PFSK-1 (cell line): ENCODE results near the gene RIT1.

ENCODE experiments used
- FOXP2 ChIP-seq: optimal IDR thresholded peaks from 2 replicates; pipeline ENCODE3; 2011; ENCODE audit warnings: borderline replicate concordance, control low read depth, inconsistent platforms; ENCODE audit not compliant: insufficient read depth; ENCODE audit errors: extremely low read length, extremely low read depth
- POLR2AphosphoS5 ChIP-seq: IDR thresholded peaks from 2 replicates; pipeline ENCODE4 v1.6.1; 2012; ENCODE audit warnings: low read depth, mild to moderate bottlenecking, control low read depth, low read length, moderate library complexity
- SIN3A ChIP-seq: IDR thresholded peaks from 2 replicates; pipeline ENCODE4 v1.6.1; 2012; ENCODE audit warnings: mild to moderate bottlenecking, low read length, moderate library complexity, borderline replicate concordance; ENCODE audit not compliant: insufficient read depth
- TAF1 ChIP-seq: IDR thresholded peaks from 2 replicates; pipeline ENCODE4 v1.6.1; 2012; ENCODE audit warnings: low read length, control low read depth, borderline replicate concordance; ENCODE audit not compliant: insufficient read depth
- TF ChIP-seq, protein P1 (sequence below), 2 experiments: IDR thresholded peaks; 2 replicates each; pipeline versions ENCODE4 v1.6.1 to v1.8.0; 2011 to 2012; ENCODE audit warnings: low read depth in 2 of 2, low read length in 2 of 2, control low read depth in 1 of 2, inconsistent platforms in 1 of 2, mild to moderate bottlenecking in 1 of 2, moderate library complexity in 1 of 2; ENCODE audit not compliant: insufficient read depth in 1 of 2

Gene RIT1

GRCh38 chr1:155860970-155861510 is 50.1 kb downstream of the RIT1 start:
- TF ChIP-seq FOXP2 (no peak), POLR2AphosphoS5 (no peak), TAF1 (no peak), SIN3A (no peak)
- TF ChIP-seq, protein P1, sequence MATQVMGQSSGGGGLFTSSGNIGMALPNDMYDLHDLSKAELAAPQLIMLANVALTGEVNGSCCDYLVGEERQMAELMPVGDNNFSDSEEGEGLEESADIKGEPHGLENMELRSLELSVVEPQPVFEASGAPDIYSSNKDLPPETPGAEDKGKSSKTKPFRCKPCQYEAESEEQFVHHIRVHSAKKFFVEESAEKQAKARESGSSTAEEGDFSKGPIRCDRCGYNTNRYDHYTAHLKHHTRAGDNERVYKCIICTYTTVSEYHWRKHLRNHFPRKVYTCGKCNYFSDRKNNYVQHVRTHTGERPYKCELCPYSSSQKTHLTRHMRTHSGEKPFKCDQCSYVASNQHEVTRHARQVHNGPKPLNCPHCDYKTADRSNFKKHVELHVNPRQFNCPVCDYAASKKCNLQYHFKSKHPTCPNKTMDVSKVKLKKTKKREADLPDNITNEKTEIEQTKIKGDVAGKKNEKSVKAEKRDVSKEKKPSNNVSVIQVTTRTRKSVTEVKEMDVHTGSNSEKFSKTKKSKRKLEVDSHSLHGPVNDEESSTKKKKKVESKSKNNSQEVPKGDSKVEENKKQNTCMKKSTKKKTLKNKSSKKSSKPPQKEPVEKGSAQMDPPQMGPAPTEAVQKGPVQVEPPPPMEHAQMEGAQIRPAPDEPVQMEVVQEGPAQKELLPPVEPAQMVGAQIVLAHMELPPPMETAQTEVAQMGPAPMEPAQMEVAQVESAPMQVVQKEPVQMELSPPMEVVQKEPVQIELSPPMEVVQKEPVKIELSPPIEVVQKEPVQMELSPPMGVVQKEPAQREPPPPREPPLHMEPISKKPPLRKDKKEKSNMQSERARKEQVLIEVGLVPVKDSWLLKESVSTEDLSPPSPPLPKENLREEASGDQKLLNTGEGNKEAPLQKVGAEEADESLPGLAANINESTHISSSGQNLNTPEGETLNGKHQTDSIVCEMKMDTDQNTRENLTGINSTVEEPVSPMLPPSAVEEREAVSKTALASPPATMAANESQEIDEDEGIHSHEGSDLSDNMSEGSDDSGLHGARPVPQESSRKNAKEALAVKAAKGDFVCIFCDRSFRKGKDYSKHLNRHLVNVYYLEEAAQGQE (IDR thresholded peaks at IDR 0.05; ENCODE audit: insufficient read depth in 1 of 2, low read depth in 2 of 2, low read length in 2 of 2), result no peak

DNA sequence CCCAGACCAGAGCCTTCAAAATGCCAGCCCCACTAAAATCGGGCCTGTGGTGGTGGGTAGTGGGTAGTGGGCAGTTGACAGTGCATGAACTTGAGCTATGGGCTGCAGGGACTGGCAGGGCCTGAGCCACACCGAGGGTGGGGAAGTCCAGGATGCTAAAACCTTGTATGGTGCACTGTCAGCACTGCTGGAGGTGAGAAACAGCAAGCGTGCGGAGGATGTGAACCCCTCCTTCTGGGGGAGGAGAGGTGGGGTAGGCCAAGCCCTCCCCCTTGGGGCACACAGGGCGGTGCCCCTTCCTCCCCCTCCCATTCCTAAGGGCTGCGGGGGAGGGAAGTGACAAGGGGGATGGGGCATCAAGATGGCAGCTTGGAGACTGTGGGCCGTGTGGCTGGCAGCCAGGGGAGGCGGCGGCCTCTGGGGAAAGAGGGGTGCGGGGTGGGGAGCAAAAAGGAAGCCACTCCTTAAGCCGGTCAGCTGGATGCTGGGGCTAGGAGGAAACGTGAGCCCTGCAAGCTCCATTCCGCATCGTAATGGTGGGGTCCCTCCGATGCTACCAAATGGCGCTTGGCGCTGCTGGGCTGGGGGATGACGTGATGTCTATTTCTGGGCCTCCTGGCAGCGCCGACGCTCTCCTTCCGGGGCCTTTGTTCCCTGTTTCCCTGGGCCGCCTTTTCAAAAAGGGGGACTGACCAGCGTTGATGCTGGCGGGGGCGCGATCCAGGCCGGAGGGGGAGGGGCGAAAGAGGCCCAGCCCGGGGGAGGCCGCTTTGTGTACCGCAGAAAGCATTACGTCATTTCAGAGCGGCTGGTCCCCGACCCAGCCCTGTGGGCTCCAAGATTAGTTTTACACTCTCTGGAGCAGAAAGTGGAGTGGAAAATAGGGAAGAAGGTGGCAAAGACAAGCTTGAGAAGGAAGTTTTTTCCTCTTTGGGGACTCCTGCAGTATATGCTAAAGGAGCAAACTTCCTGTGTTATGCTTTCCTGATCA is 51.0 kb downstream of the RIT1 start:
- no peak for TF ChIP-seq TAF1
- no peak for TF ChIP-seq POLR2AphosphoS5
- TF ChIP-seq, protein P1 (IDR thresholded peaks at IDR 0.05; ENCODE audit: insufficient read depth in 1 of 2, low read depth in 2 of 2, low read length in 2 of 2), result no peak
- no peak for TF ChIP-seq FOXP2
- TF ChIP-seq SIN3A, result no peak

DNA sequence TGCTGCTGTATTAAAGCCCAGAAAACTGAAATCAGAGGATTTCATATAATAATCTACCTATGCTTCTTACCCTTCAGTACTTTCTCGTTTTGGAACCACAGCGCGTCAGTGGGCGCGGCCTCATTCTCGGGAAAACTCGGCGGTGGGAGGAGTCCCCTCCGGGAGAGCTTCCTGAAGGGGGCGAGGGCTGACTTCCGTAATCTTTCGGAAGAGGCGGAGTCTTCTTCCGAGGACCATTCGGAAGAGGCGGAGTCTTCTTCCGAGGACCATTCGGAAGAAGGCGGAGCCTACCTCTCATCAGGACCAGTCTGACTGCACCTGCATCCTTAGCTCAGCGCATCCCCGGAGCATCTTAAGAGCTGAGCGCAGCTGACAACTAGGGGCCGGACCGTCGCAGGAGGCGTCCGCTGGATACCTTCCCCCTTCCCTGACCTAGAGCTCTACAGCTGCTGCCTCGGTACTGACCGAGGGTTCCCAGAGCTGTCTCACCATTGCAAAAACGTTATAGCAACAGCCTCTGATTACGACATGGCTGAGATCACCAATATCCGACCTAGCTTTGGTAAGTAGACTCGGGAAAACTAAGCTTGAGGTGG is 51.8 kb downstream of the RIT1 start, which contains the start of gene SYT11:
Gene SYT11 (plus strand): TSS at position 334 of the 596 bp plus-strand sequence. CDS start 195 bp downstream, at position 529.
- TF ChIP-seq FOXP2 (no peak), POLR2AphosphoS5 (peak; percentile 50; the same call in 1 of the 2 replicates), SIN3A (no peak), TAF1 (0 out of 2 replicates have a peak, but pooled peaks have one; percentile 40)
- TF ChIP-seq, protein P1 (IDR thresholded peaks at IDR 0.05; ENCODE audit: insufficient read depth in 1 of 2, low read depth in 2 of 2, low read length in 2 of 2), result no peak

DNA sequence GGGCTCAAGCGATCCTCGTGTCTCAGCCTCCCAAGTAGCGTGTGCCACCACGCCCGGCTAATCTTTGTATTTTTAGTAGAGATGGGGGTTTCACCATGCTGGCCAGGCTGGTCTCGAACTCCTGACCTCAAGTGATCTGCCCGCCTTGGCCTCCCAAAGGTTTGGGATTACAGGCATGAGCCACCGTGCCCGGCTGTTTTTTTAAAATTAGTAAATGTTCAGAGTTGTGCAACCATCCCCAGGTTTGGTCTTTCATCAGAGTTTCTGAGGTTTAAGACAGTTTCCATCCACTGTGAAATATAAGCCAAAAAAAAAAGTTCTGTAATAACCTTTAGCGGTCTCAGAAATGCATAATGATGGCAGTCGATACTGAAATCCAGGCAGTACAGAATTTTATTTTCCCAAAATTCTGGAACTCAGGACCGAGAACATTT is 52.3 kb downstream of the RIT1 start:
- TF ChIP-seq TAF1 (no peak), FOXP2 (no peak), SIN3A (no peak), POLR2AphosphoS5 (no peak)
- TF ChIP-seq, protein P1 (IDR thresholded peaks at IDR 0.05; ENCODE audit: insufficient read depth in 1 of 2, low read depth in 2 of 2, low read length in 2 of 2), result no peak
